H1 (cell line): ENCODE data around the gene CLGN. TPM values are rescaled to one million over a fixed set of nuclear protein-coding genes. Genes with fewer than 3 reads are reported as not detected.

ENCODE experiments used
- CTCF ChIA-PET: fragments of 300-600 bp; sonication (Branson Sonifier 250); formaldehyde crosslinking; loops from one replicate; lab custom pipeline; 2021; ENCODE audit not compliant: partially characterized antibody; lab: Charles Lee
- POLR2A ChIA-PET: fragments of 300-600 bp; sonication (Branson Sonifier 250); formaldehyde crosslinking; loops from one replicate; lab custom pipeline; 2021; ENCODE audit warnings: inconsistent platforms; ENCODE audit not compliant: partially characterized antibody; lab: Charles Lee
- DNase-seq, 2 experiments: peaks; one replicate each; pipeline versions ENCODE4 v3.0.0 to v3.0.0-alpha.2; 2010 to 2022; ENCODE audit warnings: low spot score in 2 of 2, low read depth in 1 of 2, mixed read lengths in 1 of 2
- FAIRE-seq: peaks from 2 replicates; lab custom pipeline; 2011; peaks lifted over from hg19 to GRCh38; lab: Jason Lieb, UNC
- H2AFZ ChIP-seq: 2 replicates; pipeline ENCODE4 v1.8.1; 2012; ENCODE audit warnings: low read length, inconsistent platforms
- H2AK5ac ChIP-seq: 2 replicates; pipeline ENCODE4 v1.6.1; 2013; ENCODE audit warnings: low read depth, low read length
- H2BK120ac ChIP-seq: replicated peaks from 2 replicates; pipeline ENCODE3; 2013; ENCODE audit warnings: low read depth, low read length, inconsistent platforms
- H2BK12ac ChIP-seq: 2 replicates; pipeline ENCODE4 v1.6.1; 2013; ENCODE audit warnings: low read depth, low read length
- H2BK15ac ChIP-seq: 2 replicates; pipeline ENCODE4 v1.6.1; 2013; ENCODE audit warnings: low read length
- H2BK20ac ChIP-seq: 2 replicates; pipeline ENCODE4 v1.6.1; 2013; ENCODE audit warnings: low read length
- H2BK5ac ChIP-seq: 2 replicates; pipeline ENCODE4 v1.6.1; 2013; ENCODE audit warnings: low read depth, low read length
- H3K14ac ChIP-seq: 2 replicates; pipeline ENCODE4 v1.6.1; 2013; ENCODE audit warnings: inconsistent platforms; ENCODE audit not compliant: insufficient read length
- H3K18ac ChIP-seq: 2 replicates; pipeline ENCODE4 v1.6.1; 2013; ENCODE audit warnings: low read length; ENCODE audit errors: extremely low read depth
- H3K23ac ChIP-seq: 2 replicates; pipeline ENCODE4 v1.6.1; 2013; ENCODE audit warnings: inconsistent platforms; ENCODE audit not compliant: insufficient read length
- H3K23me2 ChIP-seq: 2 replicates; pipeline ENCODE4 v1.6.1; 2013; ENCODE audit warnings: low read depth, low read length
- H3K27ac ChIP-seq: 2 replicates; pipeline ENCODE4 v1.6.1; 2011; ENCODE audit warnings: low read depth, low read length, inconsistent platforms
- H3K27me3 ChIP-seq, 4 experiments: replicated peaks in 1 of 4; 1 replicate in 1 of 4; 2 replicates in 3 of 4; pipeline versions ENCODE4 v1.6.1 to v1.8.1; 2011 to 2013; ENCODE audit warnings: low read length in 3 of 4, mild to moderate bottlenecking in 3 of 4, inconsistent platforms in 2 of 4, mixed read lengths in 2 of 4, moderate library complexity in 1 of 4; ENCODE audit not compliant: control insufficient read depth in 3 of 4, insufficient read depth in 3 of 4; ENCODE audit errors: extremely low read depth in 1 of 4
- H3K36me3 ChIP-seq, 4 experiments: 2 replicates each; pipeline versions ENCODE4 v1.6.1 to v1.8.1; 2011 to 2013; ENCODE audit warnings: mild to moderate bottlenecking in 4 of 4, low read length in 3 of 4, moderate library complexity in 2 of 4, control low read depth in 1 of 4, inconsistent platforms in 1 of 4; ENCODE audit not compliant: insufficient read depth in 4 of 4, control insufficient read depth in 2 of 4
- H3K4ac ChIP-seq: replicated peaks from 2 replicates; pipeline ENCODE3; 2013; ENCODE audit warnings: low read length, low read depth, mixed read lengths, inconsistent platforms; ENCODE audit not compliant: insufficient read length
- H3K4me1 ChIP-seq, 4 experiments: replicated peaks in 1 of 4; 1 replicate in 1 of 4; 2 replicates in 3 of 4; pipeline versions ENCODE4 v1.6.1 to v1.8.1; 2011 to 2013; ENCODE audit warnings: low read length in 3 of 4, inconsistent platforms in 2 of 4, mixed read lengths in 1 of 4; ENCODE audit not compliant: insufficient read depth in 4 of 4, control insufficient read depth in 3 of 4
- H3K4me2 ChIP-seq, 2 experiments: 2 replicates each; pipeline versions ENCODE4 v1.6.1 to v1.8.1; 2011 to 2013; ENCODE audit warnings: low read depth in 2 of 2, low read length in 2 of 2, control low read depth in 1 of 2, inconsistent platforms in 1 of 2, mild to moderate bottlenecking in 1 of 2; ENCODE audit not compliant: insufficient read depth in 1 of 2
- H3K4me3 ChIP-seq, 4 experiments: fragments of 200-600, 300-600 bp in 1 of 4; sonication (generic), shearing (Covaris generic), sonication (Bioruptor Twin) in 1 of 4; 2 replicates each; pipeline versions ENCODE4 v1.5.1 to v1.8.1; 2011 to 2016; ENCODE audit warnings: low read length in 4 of 4, low read depth in 3 of 4, control low read depth in 2 of 4, inconsistent platforms in 2 of 4, mild to moderate bottlenecking in 2 of 4, mixed read lengths in 1 of 4, moderate library complexity in 1 of 4; ENCODE audit not compliant: insufficient read depth in 2 of 4; ENCODE audit errors: extremely low read depth in 1 of 4
- H3K56ac ChIP-seq: replicated peaks from 2 replicates; pipeline ENCODE3; 2013; ENCODE audit warnings: low read depth, mild to moderate bottlenecking, mixed read lengths, low read length, inconsistent platforms; ENCODE audit not compliant: insufficient read length
- H3K79me1 ChIP-seq: 2 replicates; pipeline ENCODE4 v1.6.1; 2013; ENCODE audit warnings: low read depth, low read length, control low read depth
- H3K79me2 ChIP-seq, 2 experiments: 2 replicates each; pipeline versions ENCODE4 v1.6.1 to v1.8.1; 2012 to 2013; ENCODE audit warnings: low read length in 2 of 2, mild to moderate bottlenecking in 2 of 2, inconsistent platforms in 1 of 2; ENCODE audit not compliant: insufficient read depth in 2 of 2, control insufficient read depth in 1 of 2
- H3K9ac ChIP-seq, 4 experiments: replicated peaks in 1 of 4; 1 replicate in 1 of 4; 2 replicates in 3 of 4; pipeline versions ENCODE4 v1.6.1 to v1.8.1; 2011 to 2013; ENCODE audit warnings: low read depth in 3 of 4, low read length in 3 of 4, control low read depth in 2 of 4, mild to moderate bottlenecking in 2 of 4, moderate library complexity in 2 of 4, inconsistent platforms in 1 of 4; ENCODE audit errors: extremely low read depth in 1 of 4
- H3K9me3 ChIP-seq, 2 experiments: 2 replicates each; pipeline versions ENCODE4 v1.6.1 to v1.8.1; 2012 to 2013; ENCODE audit warnings: mild to moderate bottlenecking in 2 of 2, moderate library complexity in 2 of 2, control low read depth in 1 of 2, inconsistent platforms in 1 of 2, low read depth in 1 of 2, low read length in 1 of 2, mixed read lengths in 1 of 2; ENCODE audit not compliant: insufficient read depth in 2 of 2
- H4K20me1 ChIP-seq, 2 experiments: replicated peaks in 1 of 2; 2 replicates each; pipeline versions ENCODE3 to v1.8.1; 2011 to 2013; ENCODE audit warnings: inconsistent platforms in 2 of 2, low read length in 2 of 2, mild to moderate bottlenecking in 1 of 2; ENCODE audit not compliant: insufficient read depth in 2 of 2, control insufficient read depth in 1 of 2
- H4K5ac ChIP-seq: 2 replicates; pipeline ENCODE4 v1.6.1; 2013; ENCODE audit warnings: low read length, low read depth, mixed read lengths, inconsistent platforms; ENCODE audit not compliant: insufficient read length
- H4K8ac ChIP-seq: 2 replicates; pipeline ENCODE4 v1.8.0; 2013; ENCODE audit warnings: mild to moderate bottlenecking, moderate library complexity, low read length, inconsistent platforms; ENCODE audit not compliant: insufficient read depth; ENCODE audit errors: extremely low read depth
- H4K91ac ChIP-seq: replicated peaks from 2 replicates; pipeline ENCODE3; 2013; ENCODE audit warnings: low read length, mixed read lengths, inconsistent platforms; ENCODE audit not compliant: insufficient read length
- CBX5 ChIP-seq: fragments of 300-800, 300-1000 bp; sonication (generic); IDR thresholded peaks from 2 replicates; pipeline ENCODE4 v1.7.1; 2016; ENCODE audit warnings: antibody characterized with exemption, low read length, low read depth
- SIN3A ChIP-seq, 2 experiments: IDR thresholded peaks in 1 of 2; conservative IDR thresholded peaks in 1 of 2; 2 replicates each; pipeline ENCODE4 v1.6.1; 2011 to 2012; ENCODE audit warnings: low read length in 2 of 2, improper control_type of control experiment in 1 of 2, low read depth in 1 of 2, mild to moderate bottlenecking in 1 of 2
- SP4 ChIP-seq: IDR thresholded peaks from 2 replicates; pipeline ENCODE4 v1.6.1; 2012; ENCODE audit warnings: low read length, inconsistent platforms
- TAF1 ChIP-seq: IDR thresholded peaks from 2 replicates; pipeline ENCODE4 v1.6.1; 2011; ENCODE audit warnings: mild to moderate bottlenecking, low read depth, low read length
- polyA plus RNA-seq, 7 experiments: library from polyadenylated mRNA; depleted of rRNA in 3 of 7; stranded (reverse) in 5 of 7; unstranded in 2 of 7; fragments of >200 nt in 5 of 7; fragments of 200-250 nt in 2 of 7; gene quantifications; 1 replicate in 5 of 7; 2 replicates in 1 of 7; 4 replicates in 1 of 7; pipeline versions ENCODE4 v1.2.1 to v1.2.3, GENCODE V29; 2011 to 2013; ENCODE audit warnings: missing spikeins in 2 of 7, mixed read lengths in 2 of 7
- total RNA-seq: library from RNA; stranded (reverse); fragmentation: NEBNext Ultra II Directional; extraction: Animal tissue kit (Norgen Biotek cat#: 25700); gene quantifications from 2 replicates; pipeline ENCODE4 v1.2.1, GENCODE V29; 2021

CLGN gene
- total and polyA plus RNA-seq, 2 of the 8 experiments (the other 6 are each of a cell fraction or from before 2014, with no cell fraction given) = 1.7 to 3.1 TPM

- Histone ChIP-seq H4K8ac (no peak overlapping the region), H3K4me3 (no peak overlapping the region), H4K91ac (no peak overlapping the region), H4K20me1 (no peaks in the 10 kb centered on the region), H4K5ac (no peak overlapping the region), H3K14ac (no peak overlapping the region), H2AFZ (no peak overlapping the region), H2AK5ac (no peak overlapping the region), H2BK12ac (no peak overlapping the region), H3K56ac (no peak overlapping the region), H3K4me2 (no peak overlapping the region), H3K4me1 (no peaks in the 10 kb centered on the region), H3K9me3 (no peaks in the 10 kb centered on the region), H3K27ac (no peak overlapping the region), H2BK120ac (no peak overlapping the region), H3K23ac (no peak overlapping the region), H2BK20ac (no peak overlapping the region), H2BK15ac (no peak overlapping the region), H3K18ac (no peak overlapping the region), H3K23me2 (no peaks in the 10 kb centered on the region), H3K27me3 (0 out of 7 replicates have a peak, but pooled peaks cover 0 to 2% (median 0%) of the 10 kb centered on the region in 4 experiments), H3K79me2 (no peaks in the 10 kb centered on the region), H3K9ac (no peak overlapping the region), H3K36me3 (no peaks in the 10 kb centered on the region), H3K4ac (no peak overlapping the region), H3K79me1 (no peaks in the 10 kb centered on the region), H2BK5ac (no peak overlapping the region)
- no peak for DNase-seq
- CTCF ChIA-PET = interaction anchor here (0.6 to 2.2 kb wide), 9 partner anchors 10 to 736 kb away, joined by 3 to 8 read pairs (median 4); partner anchors contain the start of gene CLGN
- FAIRE-seq = peak; percentile 24
- POLR2A ChIA-PET = no interaction called here
- TF ChIP-seq SIN3A (conservative IDR thresholded peaks at IDR 0.05 in 1 of 2, IDR thresholded peaks at IDR 0.05 in 1 of 2; ENCODE audit: low read depth in 1 of 2, low read length in 2 of 2) (no peak), CBX5 (no peak), SP4 (no peak), TAF1 (no peak)
Observed at GRCh38 chr4:140363558-140363957, 63.9 kb downstream of the CLGN start.
